ENCODE results near the gene GJD2.

Gene GJD2

DNA sequence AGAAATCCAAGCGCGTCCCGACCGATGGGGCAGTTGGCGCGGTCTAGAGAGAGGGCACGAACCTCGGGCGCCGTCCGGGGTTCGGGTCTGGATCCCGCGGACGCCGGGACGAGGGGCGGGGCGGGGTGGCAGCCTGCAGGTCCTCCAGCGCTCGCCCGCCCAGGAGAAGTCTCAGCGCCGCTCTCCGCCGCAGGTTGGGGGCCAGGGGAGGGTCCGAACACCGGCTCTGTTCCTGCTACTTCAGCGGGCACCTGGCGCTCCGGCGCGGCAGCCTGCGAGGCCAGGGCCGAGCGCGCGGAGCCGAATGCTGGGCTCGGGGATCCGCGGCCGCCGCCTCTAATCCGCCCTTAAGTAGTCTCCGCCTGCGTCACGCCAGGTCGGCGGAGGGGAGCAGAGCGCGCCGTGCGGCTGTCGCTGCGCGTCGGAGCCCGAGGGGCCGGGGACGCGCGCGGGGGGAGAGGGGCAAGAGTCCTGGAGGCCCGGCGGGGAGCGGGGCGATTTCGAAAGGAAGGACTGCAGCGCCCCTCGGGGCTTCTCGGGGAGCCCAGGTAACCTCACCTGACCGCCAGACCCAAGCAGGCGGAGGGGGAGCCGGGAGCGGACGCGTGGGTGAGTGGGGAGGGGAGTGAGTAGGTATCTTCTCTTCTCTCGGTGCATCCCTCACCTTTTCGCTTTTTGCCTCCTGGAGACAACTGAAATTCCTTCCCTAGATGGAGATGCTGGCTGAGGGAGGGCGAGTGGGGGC is at the start of gene GJD2:
Gene GJD2, minus strand, starts transcription at position 325 of the 745 bp plus-strand sequence. CDS start 510 bp downstream, outside the sequence.
- DNase-seq (ENCODE audit: low read depth): peak; percentile 5

DNA sequence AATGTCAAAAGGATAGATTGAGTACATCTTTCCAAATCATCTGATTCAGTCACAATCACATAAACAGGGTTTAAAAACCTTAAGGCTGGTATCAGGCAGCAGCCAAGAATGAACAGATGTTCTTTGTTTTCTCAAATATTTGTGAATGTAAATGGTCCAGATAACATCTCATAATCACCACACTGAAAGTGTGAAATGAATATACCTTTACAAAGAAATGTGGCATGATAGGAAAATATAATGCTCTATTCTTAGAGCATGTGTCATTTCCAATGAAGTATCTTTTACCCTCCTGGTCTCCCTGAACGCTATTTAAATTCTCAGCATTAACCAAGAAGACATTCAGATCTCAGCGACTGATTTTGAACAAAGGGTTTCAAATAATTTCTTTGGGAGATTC is 49.3 kb upstream of the GJD2 start:
- no peak for DNase-seq (ENCODE audit: low read depth)

DNA sequence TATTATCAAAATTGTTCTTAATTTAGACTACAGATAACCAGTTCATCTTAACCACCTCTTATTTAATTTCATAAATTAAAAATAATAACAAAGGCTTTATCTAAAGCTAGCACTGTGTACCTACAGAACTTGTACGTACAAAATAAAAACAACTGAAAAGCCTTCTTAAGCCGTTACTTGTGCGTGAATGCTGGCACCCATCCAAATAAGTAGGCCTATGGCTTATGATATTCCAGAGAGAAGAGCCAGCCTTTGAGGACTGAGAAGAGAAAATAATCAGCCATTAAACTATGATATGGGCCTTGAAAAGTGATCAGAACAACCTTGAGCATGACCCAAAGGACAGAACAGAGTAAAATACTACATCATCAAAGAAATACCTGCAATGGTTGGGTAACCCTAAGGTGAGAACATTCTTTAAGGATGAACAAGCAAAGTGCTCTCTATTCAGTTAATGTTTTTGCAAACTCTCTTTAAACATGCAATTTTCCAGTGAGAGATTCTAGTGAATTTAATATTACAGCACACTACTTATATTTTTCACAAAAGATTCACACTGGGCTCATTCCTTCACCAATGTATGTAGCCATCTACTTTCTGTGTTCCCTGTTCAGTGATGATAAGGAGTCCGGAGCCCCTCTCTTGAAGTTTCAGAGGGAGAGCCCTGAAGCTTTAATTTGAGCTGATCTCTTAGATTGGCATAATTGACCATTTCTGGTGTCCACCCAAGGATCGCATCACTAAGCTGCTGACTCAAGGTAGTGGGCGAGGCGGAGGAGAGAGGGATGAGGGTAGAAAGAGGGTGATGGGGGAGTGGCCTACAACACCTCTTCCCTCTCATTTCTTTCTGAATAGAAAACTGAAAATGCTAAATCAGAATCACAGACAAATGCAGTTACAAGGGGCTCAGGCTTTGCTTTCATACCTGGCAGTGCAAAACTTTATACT is 48.3 kb upstream of the GJD2 start:
- DNase-seq (ENCODE audit: low read depth): no peak

DNA sequence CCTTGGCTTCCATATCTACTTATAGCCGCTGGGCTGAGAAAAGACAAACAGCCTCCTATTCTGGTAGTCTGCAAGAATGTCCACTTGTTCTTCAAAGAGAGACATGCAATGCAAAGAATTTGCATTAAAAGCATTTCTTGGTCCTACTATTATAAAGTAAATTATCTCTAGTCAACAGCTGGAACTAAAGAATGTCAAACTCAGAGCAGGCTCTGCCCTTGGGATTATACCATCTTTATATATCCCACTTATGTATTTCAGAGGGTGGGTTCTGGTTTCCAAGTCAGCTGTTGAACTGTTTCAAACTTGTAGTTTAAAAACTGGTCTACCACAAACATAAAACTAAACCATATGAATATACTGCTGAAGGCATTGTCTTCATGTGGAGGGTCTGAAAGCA is 47.6 kb upstream of the GJD2 start:
- no peak for DNase-seq (ENCODE audit: low read depth)

DNA sequence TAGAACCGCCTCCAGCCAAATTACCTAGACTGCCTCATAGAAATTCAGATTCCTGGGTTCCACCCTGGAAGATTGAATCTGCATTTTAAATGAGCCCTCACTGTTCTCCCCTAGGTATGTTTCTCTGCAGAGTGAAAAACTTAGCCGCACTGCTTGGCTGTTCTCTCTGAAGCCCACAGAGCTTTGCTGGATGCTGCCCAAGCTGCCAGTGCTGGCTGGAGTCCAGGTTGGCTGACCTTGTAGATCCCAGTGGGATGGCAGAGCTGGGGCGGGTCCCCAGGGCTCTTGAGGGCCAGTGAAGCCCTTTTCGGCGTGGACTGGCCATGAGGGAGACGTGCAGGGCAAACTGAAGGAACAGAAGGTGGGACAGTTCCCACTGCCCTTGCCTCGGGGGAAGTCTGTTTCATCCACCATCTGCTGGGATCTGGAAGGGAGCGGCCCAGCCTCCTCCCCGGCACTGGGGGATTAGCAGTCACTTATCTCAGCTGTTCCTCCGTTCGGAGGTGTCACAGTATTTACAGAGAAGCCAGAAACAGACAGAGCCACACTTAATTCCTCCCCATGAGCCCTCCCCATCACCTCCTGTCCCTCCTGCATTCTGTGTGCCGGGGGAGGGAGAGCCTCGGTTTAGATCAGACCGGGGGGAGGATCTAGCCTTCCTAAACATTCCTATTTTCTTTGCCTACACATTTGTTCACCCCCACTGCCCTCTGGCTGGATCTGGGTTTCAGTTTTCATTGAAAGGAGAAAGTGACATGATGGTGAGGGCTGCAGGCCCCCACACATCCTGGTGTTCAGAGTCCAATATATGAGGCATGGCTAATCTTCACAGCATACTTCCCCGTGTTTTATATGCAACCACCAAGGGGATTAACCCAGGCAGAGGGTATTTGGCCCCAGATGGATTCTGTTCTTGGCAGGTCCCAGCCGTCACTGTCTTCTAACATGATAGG is 44.6 kb upstream of the GJD2 start:
- no peak for DNase-seq (ENCODE audit: low read depth)

DNA sequence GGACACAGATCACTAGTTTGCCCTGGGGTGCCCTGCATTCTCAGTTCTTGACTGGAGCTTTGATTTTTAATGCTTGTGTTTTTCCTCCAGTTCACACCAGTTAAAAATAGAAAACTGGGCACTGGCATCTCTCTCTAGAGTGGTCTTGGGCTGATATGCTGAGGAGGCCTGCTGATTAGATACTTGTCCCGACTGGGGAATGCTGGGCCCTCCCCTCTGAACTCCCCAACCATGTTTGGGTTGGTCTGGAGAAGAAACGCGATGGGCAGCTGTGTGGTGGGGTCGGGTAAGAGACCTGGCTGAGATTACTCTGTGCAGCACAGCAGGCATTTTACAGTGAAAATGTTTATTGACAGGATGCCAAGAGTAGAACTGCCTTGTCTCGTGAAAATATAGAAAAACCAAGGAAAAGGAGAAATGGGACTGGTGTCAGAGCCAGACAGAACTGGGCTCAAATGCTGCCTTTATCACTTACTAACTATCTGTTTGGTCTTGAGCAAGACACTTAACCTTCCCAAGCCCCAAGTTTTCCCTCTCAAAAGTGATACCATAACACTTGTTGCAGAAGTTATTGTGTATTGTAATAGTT is 42.1 kb upstream of the GJD2 start:
- no peak for DNase-seq (ENCODE audit: low read depth)

DNA sequence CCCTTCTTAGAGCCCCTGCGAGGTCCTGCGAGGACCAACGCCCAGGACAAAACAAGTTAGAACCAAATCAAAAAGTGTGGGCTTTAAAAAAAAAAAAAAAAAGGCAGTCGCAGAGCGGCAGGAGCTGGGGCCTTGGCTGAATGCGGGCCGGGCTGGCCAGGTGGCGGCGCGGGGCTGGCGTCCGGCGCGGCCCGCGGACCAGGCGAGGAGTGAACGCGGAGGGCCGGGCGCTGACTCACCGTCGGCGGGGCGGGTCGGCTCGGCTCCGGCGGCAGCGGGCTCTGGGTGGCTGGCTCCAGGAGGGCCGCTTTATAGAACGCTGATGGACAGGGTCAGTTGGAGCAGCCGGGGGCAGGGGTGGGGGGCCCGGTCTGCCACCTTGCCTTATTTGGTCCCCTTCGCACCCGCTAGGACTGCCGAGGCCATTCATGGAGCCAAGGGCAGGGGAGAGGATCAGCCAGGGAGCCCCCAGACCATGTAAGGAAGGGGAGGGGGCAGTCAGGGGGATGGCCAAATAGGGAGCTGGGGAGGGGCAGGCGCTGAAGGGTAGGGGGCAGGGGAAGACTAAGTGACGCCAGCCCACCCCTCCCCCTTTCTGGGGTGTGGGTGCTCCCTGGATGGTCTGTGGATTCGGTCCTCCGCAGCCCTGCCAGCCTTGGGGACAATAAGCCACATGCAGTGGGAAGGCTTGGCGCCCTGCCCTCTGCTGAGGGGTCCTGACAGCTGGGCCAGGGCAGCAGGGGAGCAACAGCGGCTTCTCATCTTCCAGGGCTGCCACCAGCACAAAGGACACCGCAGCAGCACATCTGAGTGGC is 40.7 kb upstream of the GJD2 start, which contains the start of gene ACTC1:
Gene ACTC1, minus strand, starts transcription at position 283 of the 815 bp plus-strand sequence. CDS start 741 bp downstream, outside the sequence.
- no peak for DNase-seq (ENCODE audit: low read depth)

DNA sequence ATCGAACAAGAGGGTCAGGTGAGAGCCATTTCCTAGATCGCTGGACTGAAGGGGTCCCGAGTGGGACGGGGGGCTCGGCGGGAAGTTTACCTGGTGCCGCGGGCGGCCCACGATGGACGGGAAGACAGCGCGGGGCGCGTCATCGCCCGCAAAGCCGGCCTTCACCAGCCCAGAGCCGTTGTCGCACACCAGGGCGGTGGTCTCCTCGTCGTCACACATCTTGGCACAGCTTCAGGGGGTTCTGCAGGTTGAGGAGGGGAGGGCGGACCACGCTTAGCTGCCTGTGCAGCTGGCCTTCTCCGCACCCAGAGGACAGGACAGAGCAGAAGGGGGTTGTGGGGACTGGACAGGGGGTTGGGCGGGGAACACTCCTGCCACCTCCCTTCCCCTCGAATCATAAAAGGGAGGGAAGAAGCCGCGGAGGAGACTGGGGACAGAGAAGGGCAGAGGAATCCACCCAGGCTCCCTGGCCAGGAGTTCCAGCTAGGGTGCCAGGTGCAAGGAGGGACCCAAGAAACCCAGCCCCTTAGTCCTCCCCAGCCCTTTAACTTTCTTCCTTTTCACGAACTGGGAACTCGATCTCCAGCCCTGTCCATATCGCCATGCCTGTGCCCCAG is 39.9 kb upstream of the GJD2 start:
- DNase-seq (ENCODE audit: low read depth): no peak

DNA sequence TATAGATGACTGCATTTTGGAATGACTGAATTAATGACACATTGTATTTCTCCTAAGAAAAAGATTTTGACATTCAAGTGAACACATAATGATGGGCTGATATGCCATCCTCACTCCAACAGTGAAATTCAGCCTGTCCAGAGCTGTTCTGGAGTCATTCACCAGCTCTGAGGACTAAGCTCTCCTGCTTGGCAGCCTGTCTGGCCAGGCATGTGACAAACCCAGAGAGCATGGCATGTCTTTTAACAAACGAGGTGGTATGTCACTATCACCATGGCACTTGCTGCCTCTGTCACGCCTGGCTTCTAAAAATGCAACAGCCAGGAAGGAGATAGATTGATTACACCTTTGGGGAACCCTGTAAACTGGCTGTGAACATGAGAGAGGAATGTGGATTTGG is 39.1 kb upstream of the GJD2 start:
- DNase-seq (ENCODE audit: low read depth): no peak

DNA sequence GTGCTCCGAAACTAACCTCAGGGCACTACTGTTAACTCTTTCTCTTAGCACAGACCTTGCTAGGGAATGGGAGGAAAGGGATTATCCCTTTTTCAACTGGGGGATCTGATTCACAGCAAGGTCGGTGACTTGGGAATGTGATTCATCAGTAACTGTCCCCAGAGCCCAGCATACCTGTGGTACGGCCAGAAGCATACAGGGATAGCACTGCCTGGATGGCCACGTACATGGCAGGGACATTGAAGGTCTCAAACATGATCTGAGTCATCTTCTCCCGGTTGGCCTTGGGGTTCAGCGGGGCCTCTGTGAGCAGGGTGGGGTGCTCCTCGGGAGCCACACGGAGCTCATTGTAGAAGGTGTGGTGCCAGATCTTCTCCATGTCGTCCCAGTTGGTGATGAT is 38.3 kb upstream of the GJD2 start:
- no peak for DNase-seq (ENCODE audit: low read depth)

DNA sequence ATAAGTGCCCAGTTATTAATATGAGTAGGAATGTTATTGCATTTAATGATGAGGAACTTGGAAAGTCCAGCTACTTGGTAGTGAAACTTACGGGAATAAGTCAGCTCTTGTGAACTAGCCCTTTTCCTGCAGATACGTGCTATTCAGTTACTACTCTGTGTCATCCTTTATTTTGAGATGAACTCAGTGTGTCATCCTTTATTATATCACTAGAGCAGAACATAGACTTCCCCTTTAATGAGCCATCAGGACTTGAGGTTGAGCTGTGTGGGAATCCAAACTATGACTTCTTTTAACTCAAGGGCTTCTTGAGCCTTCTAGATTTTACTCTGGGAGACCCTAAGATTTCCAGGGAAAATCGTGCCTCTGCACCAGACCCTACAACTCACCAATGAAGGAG is 36.9 kb upstream of the GJD2 start:
- DNase-seq (ENCODE audit: low read depth): no peak

DNA sequence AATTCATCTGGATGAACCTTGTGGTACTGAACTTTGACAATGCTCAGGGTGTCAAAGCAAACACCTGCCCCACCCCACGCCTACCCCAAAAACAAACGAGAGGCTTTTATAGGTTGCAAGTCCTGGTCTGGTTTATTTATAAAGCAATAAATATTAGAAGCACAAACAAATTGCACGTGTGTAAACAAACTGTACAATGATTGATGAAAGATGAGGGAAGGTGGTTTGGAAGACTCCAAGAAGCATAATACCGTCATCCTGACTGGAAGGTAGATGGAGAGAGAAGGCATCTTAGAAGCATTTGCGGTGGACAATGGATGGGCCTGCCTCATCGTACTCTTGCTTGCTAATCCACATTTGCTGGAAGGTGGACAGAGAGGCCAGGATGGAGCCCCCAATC is 35.3 kb upstream of the GJD2 start:
- DNase-seq (ENCODE audit: low read depth): no peak

DNA sequence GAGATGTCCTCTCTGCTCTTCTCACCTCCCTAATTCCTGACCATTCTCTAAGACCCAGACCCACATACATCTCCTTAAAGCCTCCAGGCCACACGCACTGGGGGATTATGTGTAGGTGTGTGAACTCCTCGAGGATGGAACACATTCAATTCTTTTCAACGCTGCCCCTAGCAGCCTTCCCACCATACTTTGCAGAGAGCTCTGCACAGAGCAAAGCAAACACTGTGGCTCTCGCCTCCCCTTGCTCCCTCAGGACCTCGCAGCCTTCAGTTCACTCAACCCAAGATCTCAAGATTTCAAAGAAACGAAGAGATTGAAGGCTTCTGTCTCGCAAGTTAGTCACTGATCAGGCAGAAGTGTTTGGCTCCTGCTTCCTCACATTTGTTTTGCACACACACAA is 34.5 kb upstream of the GJD2 start:
- no peak for DNase-seq (ENCODE audit: low read depth)

DNA sequence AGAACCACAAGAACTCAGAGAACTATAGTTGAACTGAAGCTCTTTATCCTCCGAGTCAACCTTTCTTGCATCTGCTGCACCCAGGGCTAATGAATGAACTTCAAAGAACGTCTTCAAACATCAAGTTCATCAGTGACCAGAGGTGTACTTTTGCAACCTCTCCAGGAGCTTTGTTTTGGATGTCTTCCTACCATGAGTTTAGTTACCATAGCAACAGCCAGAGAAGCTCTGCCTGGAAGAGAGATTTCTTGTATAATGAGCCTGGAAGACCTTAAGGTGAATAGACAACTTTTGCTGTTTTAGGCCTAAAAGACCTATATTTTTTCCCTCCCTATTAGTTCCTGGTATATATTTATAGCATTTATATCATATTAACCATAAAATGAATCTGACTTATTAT is 31.4 kb upstream of the GJD2 start:
- no peak for DNase-seq (ENCODE audit: low read depth)

DNA sequence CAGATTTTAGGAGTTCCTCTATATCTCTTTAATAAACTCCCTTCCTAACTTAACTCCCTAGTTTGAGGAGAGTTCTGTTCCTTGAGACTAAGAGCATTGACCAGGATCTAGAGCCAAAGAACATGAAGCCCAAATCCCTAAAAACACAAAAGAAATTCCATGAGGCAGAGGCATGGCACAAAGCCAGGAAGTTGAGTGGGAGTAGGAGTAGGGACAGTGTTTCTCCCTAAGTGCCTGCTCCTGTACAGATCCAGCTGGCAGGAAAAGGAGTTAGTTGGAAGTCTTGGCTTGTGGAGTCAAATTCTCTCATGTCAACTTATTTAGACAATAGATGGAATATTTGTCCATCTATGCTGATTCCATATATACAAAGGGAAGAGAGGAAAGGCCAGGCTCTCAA is 29.2 kb upstream of the GJD2 start:
- no peak for DNase-seq (ENCODE audit: low read depth)

DNA sequence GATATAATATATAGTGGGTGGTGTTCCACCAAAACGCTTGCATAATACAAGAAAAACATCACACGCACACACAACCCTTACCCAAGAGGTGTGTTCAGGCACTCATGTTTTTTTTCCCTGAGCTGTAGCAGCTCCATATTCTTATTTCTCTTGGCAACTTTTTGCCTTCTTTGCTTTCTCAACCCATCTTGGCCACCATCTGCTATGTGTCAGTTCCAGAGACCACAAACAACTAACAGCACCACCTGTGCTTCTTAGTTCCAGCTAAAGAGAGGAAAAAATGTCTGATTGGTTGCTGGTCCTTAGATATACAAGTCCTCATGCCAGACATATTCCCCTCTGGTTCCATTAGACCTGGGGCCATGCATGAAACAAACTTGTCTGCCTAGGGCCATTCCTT is 28.6 kb upstream of the GJD2 start:
- DNase-seq (ENCODE audit: low read depth): no peak

DNA sequence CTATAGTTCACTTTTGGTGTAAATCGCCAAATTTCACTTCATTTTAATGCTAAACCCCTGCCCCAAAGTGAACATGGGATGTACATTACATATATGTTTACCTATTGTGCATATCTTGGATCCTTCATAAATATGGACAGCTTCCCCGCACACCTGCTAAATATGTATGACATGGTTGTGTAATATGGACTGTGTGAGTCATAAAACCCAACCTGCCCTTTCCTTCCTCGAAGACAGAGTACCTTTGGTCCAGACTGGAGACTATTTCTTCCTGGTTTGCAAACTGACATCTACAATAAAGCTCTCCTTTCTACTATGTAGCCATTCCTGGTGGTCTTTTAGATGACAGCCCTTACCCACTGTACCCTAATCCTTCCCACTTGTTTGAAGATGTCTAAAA is 28.1 kb upstream of the GJD2 start:
- no peak for DNase-seq (ENCODE audit: low read depth)

DNA sequence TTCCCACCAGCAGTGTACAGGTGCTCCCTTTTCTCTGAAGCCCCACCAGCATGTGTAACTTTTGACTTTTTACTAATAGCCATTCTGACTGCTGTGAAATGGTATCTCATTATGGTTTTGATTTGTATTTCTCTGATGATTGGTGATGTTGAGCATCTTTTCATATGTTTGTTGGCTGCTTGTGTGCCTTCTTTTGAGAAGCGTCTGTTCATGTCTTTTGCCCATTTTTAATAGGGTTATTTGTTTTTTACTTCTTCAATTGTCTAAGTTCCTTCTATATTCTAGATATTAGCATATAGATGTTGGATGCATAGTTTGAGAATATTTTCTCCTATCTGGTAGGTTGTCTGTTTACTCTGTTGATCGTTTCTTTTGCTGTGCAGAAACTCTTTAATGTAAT is 25.9 kb upstream of the GJD2 start:
- no peak for DNase-seq (ENCODE audit: low read depth)

DNA sequence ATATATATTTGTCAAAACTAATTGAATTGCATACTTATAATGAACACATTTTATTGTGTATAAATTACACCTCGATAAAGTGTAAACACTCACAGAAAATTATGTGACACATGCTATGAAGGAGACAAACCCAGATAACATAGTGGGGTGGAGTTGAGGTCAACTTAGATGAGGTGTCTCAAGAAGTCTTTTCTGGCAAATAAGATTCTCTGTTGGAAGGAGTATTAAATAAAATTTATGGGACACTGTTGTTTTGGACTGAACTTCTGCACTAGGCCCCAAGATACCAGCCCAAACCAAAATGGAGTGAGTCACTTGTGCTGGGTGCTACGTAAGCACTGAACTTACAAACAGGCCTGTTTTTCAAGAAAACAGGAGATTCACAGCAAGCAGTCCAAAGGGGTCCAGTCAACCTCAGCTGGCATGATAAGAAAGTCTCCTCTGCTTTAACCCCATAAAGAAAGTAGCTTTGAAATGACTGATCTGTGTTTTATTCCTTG is 21.9 kb upstream of the GJD2 start:
- no peak for DNase-seq (ENCODE audit: low read depth)

DNA sequence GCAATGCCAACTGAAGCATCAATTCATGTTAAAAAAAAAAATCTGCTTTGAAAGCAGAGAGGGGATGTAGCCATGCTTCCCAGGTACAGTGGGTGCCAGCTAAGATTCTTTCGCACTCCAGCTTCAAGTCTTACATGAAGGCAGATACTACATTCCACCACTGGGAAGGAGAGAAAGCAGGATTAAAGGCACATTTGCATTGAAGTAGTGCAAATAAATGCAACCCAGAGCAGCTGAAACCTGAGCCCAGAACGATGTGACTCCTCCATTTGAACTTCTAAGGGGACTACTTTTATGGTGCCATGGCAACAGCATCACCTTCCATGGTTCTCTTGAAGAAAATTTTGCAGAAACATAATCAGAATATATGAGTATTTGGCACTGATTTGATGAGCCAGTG is 19.1 kb upstream of the GJD2 start:
- DNase-seq (ENCODE audit: low read depth): no peak

Data from activated T-cell treated with anti-CD3 and anti-CD28 coated beads for 48 hours (primary cell).